Measurements from ENCODE around the gene TAF11L2.

DNA sequence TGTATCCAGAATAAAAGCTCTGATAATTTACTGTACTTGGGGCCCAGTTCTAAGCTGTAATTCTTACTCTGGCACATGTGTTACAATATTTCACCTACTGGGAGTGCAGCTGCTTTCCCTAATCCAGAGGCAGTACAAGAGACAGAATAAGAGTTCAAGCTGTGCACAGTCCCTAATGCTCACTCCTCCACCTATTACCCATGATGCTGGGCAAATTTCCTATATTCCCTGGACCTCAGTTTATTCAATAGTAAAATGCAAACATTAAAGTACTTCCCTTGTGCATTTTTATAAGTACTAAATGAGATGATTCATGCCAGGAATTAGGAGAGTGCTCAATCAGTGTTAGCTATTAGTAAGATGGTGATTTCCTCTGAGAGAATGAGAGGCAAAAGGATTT lies 28.0 kb upstream of the TAF11L2 start:
- TF ChIP-seq, protein P1, sequence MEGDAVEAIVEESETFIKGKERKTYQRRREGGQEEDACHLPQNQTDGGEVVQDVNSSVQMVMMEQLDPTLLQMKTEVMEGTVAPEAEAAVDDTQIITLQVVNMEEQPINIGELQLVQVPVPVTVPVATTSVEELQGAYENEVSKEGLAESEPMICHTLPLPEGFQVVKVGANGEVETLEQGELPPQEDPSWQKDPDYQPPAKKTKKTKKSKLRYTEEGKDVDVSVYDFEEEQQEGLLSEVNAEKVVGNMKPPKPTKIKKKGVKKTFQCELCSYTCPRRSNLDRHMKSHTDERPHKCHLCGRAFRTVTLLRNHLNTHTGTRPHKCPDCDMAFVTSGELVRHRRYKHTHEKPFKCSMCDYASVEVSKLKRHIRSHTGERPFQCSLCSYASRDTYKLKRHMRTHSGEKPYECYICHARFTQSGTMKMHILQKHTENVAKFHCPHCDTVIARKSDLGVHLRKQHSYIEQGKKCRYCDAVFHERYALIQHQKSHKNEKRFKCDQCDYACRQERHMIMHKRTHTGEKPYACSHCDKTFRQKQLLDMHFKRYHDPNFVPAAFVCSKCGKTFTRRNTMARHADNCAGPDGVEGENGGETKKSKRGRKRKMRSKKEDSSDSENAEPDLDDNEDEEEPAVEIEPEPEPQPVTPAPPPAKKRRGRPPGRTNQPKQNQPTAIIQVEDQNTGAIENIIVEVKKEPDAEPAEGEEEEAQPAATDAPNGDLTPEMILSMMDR (conservative IDR thresholded peaks at IDR 0.05; ENCODE audit: low read depth, low read length), result no peak
- TF ChIP-seq EZH2 (IDR thresholded peaks at IDR 0.05; ENCODE audit: low read length, unreplicated experiment), result no peak
- no peak for TF ChIP-seq EZH2phosphoT487 (IDR thresholded peaks at IDR 0.05; ENCODE audit: borderline replicate concordance, low read length)
